Fibroblast of lung (primary cell): ENCODE results near the gene DHRS7. TPM values are rescaled to one million over a fixed set of nuclear protein-coding genes. Genes with fewer than 3 reads are reported as not detected.

Experiments
- DNase-seq, 2 donors: peaks; one replicate each; pipeline versions ENCODE4 v3.0.0 to v3.0.0-alpha.2; 2010; ENCODE audit warnings: low read depth in 2 of 2
- H2AFZ ChIP-seq: 2 replicates; pipeline ENCODE4 v1.5.1; 2012; ENCODE audit warnings: low read length, control low read depth, inconsistent platforms
- H3K27ac ChIP-seq: 2 replicates; pipeline ENCODE4 v1.5.1; 2011; ENCODE audit warnings: low read length, control low read depth; ENCODE audit not compliant: insufficient read depth
- H3K27me3 ChIP-seq: 2 replicates; pipeline ENCODE4 v1.5.1; 2011; ENCODE audit warnings: mild to moderate bottlenecking, low read length; ENCODE audit not compliant: control insufficient read depth, insufficient read depth
- H3K36me3 ChIP-seq: 2 replicates; pipeline ENCODE4 v1.5.1; 2011; ENCODE audit warnings: low read length; ENCODE audit not compliant: control insufficient read depth, insufficient read depth
- H3K4me1 ChIP-seq: 2 replicates; pipeline ENCODE4 v1.5.1; 2011; ENCODE audit warnings: low read length; ENCODE audit not compliant: control insufficient read depth, insufficient read depth; ENCODE audit errors: extremely low read depth
- H3K4me2 ChIP-seq: 2 replicates; pipeline ENCODE4 v1.5.1; 2011; ENCODE audit warnings: low read length, control low read depth; ENCODE audit not compliant: insufficient read depth; ENCODE audit errors: extremely low read depth
- H3K4me3 ChIP-seq, 4 experiments: fragments of 200-600 bp in 1 of 4; sonication (generic) in 1 of 4; replicated peaks in 1 of 4; 2 replicates each; pipeline ENCODE4 v1.5.1; 2011 to 2016; ENCODE audit warnings: low read length in 4 of 4, low read depth in 3 of 4, mild to moderate bottlenecking in 3 of 4, control low read depth in 2 of 4, inconsistent platforms in 1 of 4, mixed read lengths in 1 of 4; ENCODE audit not compliant: insufficient read depth in 1 of 4; ENCODE audit errors: control extremely low read depth in 1 of 4
- H3K79me2 ChIP-seq: 2 replicates; pipeline ENCODE4 v1.5.1; 2012; ENCODE audit warnings: mild to moderate bottlenecking, low read length, inconsistent platforms; ENCODE audit not compliant: control insufficient read depth, insufficient read depth
- H3K9ac ChIP-seq: 2 replicates; pipeline ENCODE4 v1.5.1; 2011; ENCODE audit warnings: mild to moderate bottlenecking, low read length, control low read depth; ENCODE audit not compliant: insufficient read depth
- H3K9me3 ChIP-seq: 2 replicates; pipeline ENCODE4 v1.5.1; 2012; ENCODE audit warnings: low read depth, low read length; ENCODE audit not compliant: control insufficient read depth, insufficient read depth
- H4K20me1 ChIP-seq: 2 replicates; pipeline ENCODE4 v1.5.1; 2011; ENCODE audit warnings: low read length; ENCODE audit not compliant: control insufficient read depth, insufficient read depth; ENCODE audit errors: extremely low read depth
- CTCF ChIP-seq, 2 donors: IDR thresholded peaks in 1 of 2; conservative IDR thresholded peaks in 1 of 2; 1 replicate in 1 of 2; 2 replicates in 1 of 2; pipeline ENCODE4 v1.5.1; 2011 to 2012; ENCODE audit warnings: low read length in 2 of 2, control low read depth in 1 of 2, inconsistent platforms in 1 of 2, low read depth in 1 of 2, mild to moderate bottlenecking in 1 of 2
- EZH2 ChIP-seq: IDR thresholded peaks from 2 replicates; pipeline ENCODE4 v1.5.1; 2012; ENCODE audit warnings: low read length, control low read depth, mild to moderate bottlenecking; ENCODE audit errors: missing control alignments
- polyA plus RNA-seq, 2 donors: library from polyadenylated mRNA; depleted of rRNA in 1 of 2; stranded (reverse) in 1 of 2; unstranded in 1 of 2; fragments of >200 nt; gene quantifications; 2 replicates each; pipeline ENCODE4 v1.2.1, GENCODE V29; 2011 to 2012; ENCODE audit warnings: missing spikeins in 1 of 2
- total RNA-seq: library from RNA; depleted of rRNA; stranded (reverse); fragments of >200 nt; gene quantifications from 2 replicates; pipeline ENCODE4 v1.2.1, GENCODE V29; 2014

DHRS7 gene
- total and polyA plus RNA-seq, 2 donors (not counting 1 experiment from before 2014, with no cell fraction given), result 61.0 to 170 TPM

GRCh38 chr14:60166142-60166541 is 944 bp upstream of the DHRS7 start:
- Histone ChIP-seq H3K9me3 (no peaks in the 10 kb centered on the region), H3K27ac (no peak overlapping the region), H2AFZ (peak overlapping the region; percentile 56), H3K4me1 (peaks cover 2% of the 10 kb centered on the region), H3K4me3 (no peak overlapping the region), H3K36me3 (no peaks in the 10 kb centered on the region), H3K79me2 (peaks cover 19% of the 10 kb centered on the region), H4K20me1 (no peaks in the 10 kb centered on the region), H3K27me3 (no peaks in the 10 kb centered on the region), H3K4me2 (no peak overlapping the region), H3K9ac (no peak overlapping the region)
- no peak for DNase-seq
- no peak for TF ChIP-seq CTCF (conservative IDR thresholded peaks at IDR 0.05 in 1 of 2, IDR thresholded peaks at IDR 0.05 in 1 of 2; ENCODE audit: low read depth in 1 of 2, low read length in 2 of 2)

- H3K27me3 ChIP-seq, result no peaks in the 10 kb centered on the region
- peaks cover 19% of the 10 kb centered on the region for H3K79me2 ChIP-seq
- no peaks in the 10 kb centered on the region for H4K20me1 ChIP-seq
- no peaks in the 10 kb centered on the region for H3K9me3 ChIP-seq
- no peaks in the 10 kb centered on the region for H3K36me3 ChIP-seq
- peak overlapping the region; percentile 48 for H3K4me2 ChIP-seq
- H3K27ac ChIP-seq, result peak overlapping the region; percentile 17
- H3K4me3 ChIP-seq, result peak overlapping the region in 3 of 4 experiments; percentile 9 to 88 (median 61)
- no peak overlapping the region for H3K9ac ChIP-seq
- TF ChIP-seq EZH2 (no peak), CTCF (conservative IDR thresholded peaks at IDR 0.05 in 1 of 2, IDR thresholded peaks at IDR 0.05 in 1 of 2; ENCODE audit: low read depth in 1 of 2, low read length in 2 of 2) (peak in 1 of 2 donors; percentile 32)
- no peak for DNase-seq
- peak overlapping the region; percentile 56 for H2AFZ ChIP-seq
- H3K4me1 ChIP-seq, result peaks cover 2% of the 10 kb centered on the region
Observed at GRCh38 chr14:60165547-60165876, 314 bp upstream of the DHRS7 start.

- peaks cover 2% of the 10 kb centered on the region for H3K4me1 ChIP-seq
- TF ChIP-seq CTCF (conservative IDR thresholded peaks at IDR 0.05 in 1 of 2, IDR thresholded peaks at IDR 0.05 in 1 of 2; ENCODE audit: low read depth in 1 of 2, low read length in 2 of 2), result no peak
- no peak for TF ChIP-seq EZH2
- no peaks in the 10 kb centered on the region for H3K9me3 ChIP-seq
- peak overlapping the region; percentile 2 for H2AFZ ChIP-seq
- peak overlapping the region; percentile 81 for H3K9ac ChIP-seq
- H3K79me2 ChIP-seq, result peaks cover 19% of the 10 kb centered on the region
- H3K27me3 ChIP-seq, result no peaks in the 10 kb centered on the region
- no peaks in the 10 kb centered on the region for H4K20me1 ChIP-seq
- peak overlapping the region; percentile 79 to 88 (median 86) for H3K4me3 ChIP-seq
- no peak for DNase-seq
- H3K36me3 ChIP-seq, result no peaks in the 10 kb centered on the region
- H3K4me2 ChIP-seq, result peak overlapping the region; percentile 90
- H3K27ac ChIP-seq, result peak overlapping the region; percentile 84
Observed at GRCh38 chr14:60164404-60164711, 840 bp downstream of the DHRS7 start.
